DOHH2 (cell line): ENCODE results near the gene ENPP7.

ENCODE experiments used
- H3F3A ChIP-seq: fragments of 200-600 bp; sonication (generic), shearing (Covaris generic); 2 replicates; pipeline ENCODE4 v1.6.0; 2016; ENCODE audit warnings: antibody characterized with exemption, mild to moderate bottlenecking; ENCODE audit not compliant: control insufficient read depth, insufficient read depth
- H3K27ac ChIP-seq: fragments of 200-600 bp; sonication (generic); 2 replicates; pipeline ENCODE4 v1.5.1; 2014; ENCODE audit warnings: low read depth, mild to moderate bottlenecking, low read length, moderate library complexity
- H3K27me3 ChIP-seq: fragments of 200-600 bp; sonication (generic); 2 replicates; pipeline ENCODE4 v1.6.1; 2014; ENCODE audit warnings: mild to moderate bottlenecking, low read length, mixed read lengths; ENCODE audit not compliant: control insufficient read depth
- H3K36me3 ChIP-seq: fragments of 200-600 bp; sonication (generic); 2 replicates; pipeline ENCODE4 v1.6.1; 2014; ENCODE audit warnings: mild to moderate bottlenecking, low read length, moderate library complexity, mixed read lengths; ENCODE audit not compliant: control insufficient read depth
- H3K4me1 ChIP-seq: fragments of 200-600 bp; sonication (generic); 2 replicates; pipeline ENCODE4 v1.6.1; 2014; ENCODE audit warnings: mild to moderate bottlenecking, low read length, mixed read lengths; ENCODE audit not compliant: control insufficient read depth
- H3K4me2 ChIP-seq: fragments of 200-600 bp; sonication (generic); 2 replicates; pipeline ENCODE4 v1.6.0; 2014; ENCODE audit warnings: mild to moderate bottlenecking, low read length, moderate library complexity
- H3K4me3 ChIP-seq: fragments of 200-600 bp; sonication (generic); 2 replicates; pipeline ENCODE4 v1.5.1; 2014; ENCODE audit warnings: mild to moderate bottlenecking, low read length, mixed read lengths
- H3K79me2 ChIP-seq: fragments of 200-600 bp; sonication (generic); 2 replicates; pipeline ENCODE4 v1.6.1; 2014; ENCODE audit warnings: mild to moderate bottlenecking, low read length, mixed read lengths; ENCODE audit not compliant: control insufficient read depth
- H3K9me2 ChIP-seq: fragments of 200-600 bp; sonication (generic); replicated peaks from 2 replicates; pipeline ENCODE4 v1.6.1; 2014; ENCODE audit warnings: mild to moderate bottlenecking, low read length, mixed read lengths; ENCODE audit not compliant: control insufficient read depth
- H3K9me3 ChIP-seq: fragments of 200-600 bp; sonication (generic); 2 replicates; pipeline ENCODE4 v1.6.1; 2014; ENCODE audit warnings: antibody characterized with exemption, low read length, mixed read lengths; ENCODE audit not compliant: control insufficient read depth, insufficient read depth
- H4K20me1 ChIP-seq: fragments of 200-600 bp; sonication (generic); 2 replicates; pipeline ENCODE4 v1.6.0; 2014; ENCODE audit warnings: low read depth, mild to moderate bottlenecking, antibody characterized with exemption, low read length, moderate library complexity; ENCODE audit not compliant: control insufficient read depth, insufficient read depth
- EZH2phosphoT487 ChIP-seq: fragments of 200-600 bp; sonication (generic); IDR thresholded peaks from 2 replicates; pipeline ENCODE4 v1.6.1; 2017; ENCODE audit warnings: borderline replicate concordance, mild to moderate bottlenecking, antibody characterized with exemption, low read length, moderate library complexity, mixed read lengths
- TF ChIP-seq, protein P1 (sequence below): fragments of 200-600 bp; sonication (generic); IDR thresholded peaks from one replicate; pipeline ENCODE4 v1.5.1; 2014; ENCODE audit warnings: antibody characterized with exemption, mild to moderate bottlenecking, low read depth, low read length; ENCODE audit not compliant: poor library complexity, severe bottlenecking

Gene ENPP7

DNA sequence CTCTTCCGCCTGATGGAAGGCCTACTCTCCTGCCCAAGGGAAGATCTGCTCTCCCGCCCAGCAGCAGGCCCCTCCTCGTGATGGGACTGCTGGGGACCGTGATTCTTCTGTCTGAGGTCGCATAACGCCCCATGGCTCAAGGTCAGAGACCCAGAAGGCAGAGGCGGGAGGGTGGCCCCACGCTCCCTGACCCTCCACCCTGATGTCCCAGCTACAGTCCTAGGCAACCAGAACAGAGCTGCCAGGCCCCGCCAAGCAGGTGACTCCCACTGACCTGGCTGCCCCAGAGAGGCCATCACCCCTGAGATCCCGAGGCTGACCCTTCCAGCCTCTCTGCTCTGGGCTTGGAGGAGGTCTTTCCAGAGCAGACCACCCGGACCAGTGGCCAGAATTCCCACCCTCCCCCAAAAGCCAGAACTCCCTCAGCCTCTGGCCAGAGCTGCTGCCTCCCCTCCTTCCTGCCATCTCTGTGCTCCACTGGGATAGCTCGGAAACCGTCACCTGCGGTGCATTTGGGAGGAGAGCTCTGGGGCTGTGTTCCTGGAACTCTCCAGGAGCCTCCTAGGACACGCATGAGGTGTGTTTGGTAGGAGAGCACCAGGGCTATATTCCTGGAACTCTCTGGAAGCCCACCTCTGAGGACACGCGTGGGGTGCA is 7.3 kb downstream of the ENPP7 start:
- no peak overlapping the region for H3K4me3 ChIP-seq
- H3K9me3 ChIP-seq: no peaks in the 10 kb centered on the region
- no peak overlapping the region for H3K4me2 ChIP-seq
- H3K27me3 ChIP-seq: peaks cover 10% of the 10 kb centered on the region
- no peaks in the 10 kb centered on the region for H3K9me2 ChIP-seq
- H3K4me1 ChIP-seq: peaks cover 10% of the 10 kb centered on the region
- H3K79me2 ChIP-seq: no peaks in the 10 kb centered on the region
- TF ChIP-seq, protein P1, sequence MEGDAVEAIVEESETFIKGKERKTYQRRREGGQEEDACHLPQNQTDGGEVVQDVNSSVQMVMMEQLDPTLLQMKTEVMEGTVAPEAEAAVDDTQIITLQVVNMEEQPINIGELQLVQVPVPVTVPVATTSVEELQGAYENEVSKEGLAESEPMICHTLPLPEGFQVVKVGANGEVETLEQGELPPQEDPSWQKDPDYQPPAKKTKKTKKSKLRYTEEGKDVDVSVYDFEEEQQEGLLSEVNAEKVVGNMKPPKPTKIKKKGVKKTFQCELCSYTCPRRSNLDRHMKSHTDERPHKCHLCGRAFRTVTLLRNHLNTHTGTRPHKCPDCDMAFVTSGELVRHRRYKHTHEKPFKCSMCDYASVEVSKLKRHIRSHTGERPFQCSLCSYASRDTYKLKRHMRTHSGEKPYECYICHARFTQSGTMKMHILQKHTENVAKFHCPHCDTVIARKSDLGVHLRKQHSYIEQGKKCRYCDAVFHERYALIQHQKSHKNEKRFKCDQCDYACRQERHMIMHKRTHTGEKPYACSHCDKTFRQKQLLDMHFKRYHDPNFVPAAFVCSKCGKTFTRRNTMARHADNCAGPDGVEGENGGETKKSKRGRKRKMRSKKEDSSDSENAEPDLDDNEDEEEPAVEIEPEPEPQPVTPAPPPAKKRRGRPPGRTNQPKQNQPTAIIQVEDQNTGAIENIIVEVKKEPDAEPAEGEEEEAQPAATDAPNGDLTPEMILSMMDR: no peak
- TF ChIP-seq EZH2phosphoT487: no peak
- no peaks in the 10 kb centered on the region for H3K36me3 ChIP-seq
- H3K27ac ChIP-seq: no peak overlapping the region
- no peaks in the 10 kb centered on the region for H4K20me1 ChIP-seq
- H3F3A ChIP-seq: no peaks in the 10 kb centered on the region

DNA sequence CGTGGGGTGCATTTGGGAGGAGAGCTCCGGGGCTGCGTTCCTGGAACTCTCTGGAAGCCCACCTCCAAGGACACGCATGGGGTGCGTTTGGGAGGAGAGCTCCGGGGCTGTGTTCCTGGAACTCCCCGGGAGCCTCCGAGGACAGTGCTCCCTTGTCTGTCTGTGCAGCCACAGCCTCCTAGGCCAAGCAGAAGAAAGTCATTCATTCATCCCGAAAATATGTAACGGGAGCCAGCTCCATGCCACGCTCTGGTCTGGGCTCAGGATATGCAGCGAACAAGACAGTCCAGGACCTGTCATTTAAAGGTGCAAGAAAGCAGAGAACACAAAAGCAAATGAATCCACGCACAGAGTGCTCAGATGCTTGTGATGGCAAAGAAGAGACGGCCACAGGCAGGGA is 7.9 kb downstream of the ENPP7 start:
- no peaks in the 10 kb centered on the region for H4K20me1 ChIP-seq
- H3K4me2 ChIP-seq: no peak overlapping the region
- no peaks in the 10 kb centered on the region for H3F3A ChIP-seq
- no peaks in the 10 kb centered on the region for H3K9me2 ChIP-seq
- H3K4me3 ChIP-seq: no peak overlapping the region
- no peaks in the 10 kb centered on the region for H3K9me3 ChIP-seq
- H3K27me3 ChIP-seq: peaks cover 10% of the 10 kb centered on the region
- H3K36me3 ChIP-seq: no peaks in the 10 kb centered on the region
- no peaks in the 10 kb centered on the region for H3K79me2 ChIP-seq
- peaks cover 4% of the 10 kb centered on the region for H3K4me1 ChIP-seq
- H3K27ac ChIP-seq: no peak overlapping the region
- no peak for TF ChIP-seq EZH2phosphoT487
- TF ChIP-seq, protein P1: no peak

DNA sequence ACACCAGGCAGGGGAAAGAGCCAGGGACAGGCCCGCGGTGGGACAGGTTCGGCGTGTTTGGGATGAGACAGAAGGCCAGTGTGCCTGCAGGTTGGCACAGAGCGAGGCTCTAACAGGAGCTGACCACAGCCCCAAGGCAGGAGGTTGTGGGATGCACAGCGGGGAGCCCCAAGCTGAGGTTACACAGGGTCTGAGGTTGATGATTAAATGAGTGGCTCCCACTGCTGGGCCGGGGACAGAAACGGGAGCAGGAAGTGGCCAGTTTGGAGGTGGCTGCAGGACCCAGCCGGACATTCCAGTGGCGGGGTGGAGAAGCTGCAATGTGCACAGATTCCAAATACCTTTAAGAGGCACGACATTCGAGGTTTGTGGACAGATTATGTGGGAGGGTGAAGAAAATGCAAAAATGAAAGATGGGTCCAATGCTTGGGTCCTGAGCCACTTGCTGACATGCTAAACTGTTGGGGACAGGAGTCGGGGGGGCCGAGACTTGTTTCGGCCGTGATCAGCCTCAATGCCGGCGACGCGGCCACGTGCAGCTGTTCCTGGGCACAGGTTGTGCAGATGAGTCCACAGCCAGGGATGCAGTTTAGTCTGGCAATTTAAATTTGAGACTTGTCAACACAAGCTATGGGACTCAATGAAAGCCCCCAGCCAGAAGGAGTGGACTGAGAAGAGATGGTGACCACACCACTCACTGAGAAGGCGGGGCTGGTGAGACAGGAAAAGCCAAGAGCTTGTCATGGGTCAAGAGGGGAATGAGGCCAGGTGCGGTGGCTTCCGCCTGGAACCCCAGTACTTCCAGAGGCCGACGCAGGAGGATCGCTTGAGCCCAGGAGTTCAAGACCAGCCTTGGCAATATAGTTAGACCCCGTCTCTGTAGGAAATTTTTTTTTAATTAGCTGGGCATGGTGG is 8.7 kb downstream of the ENPP7 start:
- Histone ChIP-seq H3K27ac (no peak overlapping the region), H4K20me1 (no peaks in the 10 kb centered on the region), H3K4me1 (peaks cover 3% of the 10 kb centered on the region), H3K4me3 (no peak overlapping the region), H3K9me3 (no peaks in the 10 kb centered on the region), H3K9me2 (no peaks in the 10 kb centered on the region), H3F3A (no peaks in the 10 kb centered on the region), H3K4me2 (no peak overlapping the region), H3K79me2 (no peaks in the 10 kb centered on the region), H3K27me3 (peaks cover 10% of the 10 kb centered on the region), H3K36me3 (no peaks in the 10 kb centered on the region)
- no peak for TF ChIP-seq EZH2phosphoT487
- TF ChIP-seq, protein P1: no peak
